ENCODE measurements around the gene PPM1D. TPM values are rescaled to one million over a fixed set of nuclear protein-coding genes. Genes with fewer than 3 reads are reported as not detected.
A peak's percentile ranks its signal among the peaks of the same experiment; 100 is the strongest.

Gene PPM1D
- total and polyA plus RNA-seq, 4 donors = 13.4 to 15.8 (median 15.0) TPM

DNA sequence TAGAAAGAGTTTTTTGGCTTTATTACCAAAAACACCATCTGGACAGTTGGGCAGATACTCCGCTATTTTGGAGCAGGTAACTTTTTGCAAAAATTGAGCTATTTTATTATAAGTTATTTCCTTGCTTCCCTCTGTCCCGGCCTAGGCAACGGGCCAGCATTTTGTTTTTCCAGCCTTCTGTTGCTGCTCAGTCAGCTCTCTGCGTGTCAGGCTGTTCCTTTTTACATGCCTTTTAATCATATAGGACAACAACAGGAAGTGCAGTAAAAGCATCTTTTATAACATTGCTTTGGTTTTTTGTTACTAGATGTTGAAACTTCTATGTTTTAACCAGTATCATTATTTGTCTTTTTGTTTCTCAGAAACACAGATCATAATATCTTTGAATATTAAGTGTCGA is 30.4 kb downstream of the PPM1D start:
- DNase-seq (ENCODE audit: low read depth in 4 of 6, low spot score in 6 of 6) = peak in 1 of 6 donors; percentile 74
- no peaks in the 10 kb centered on the region for H3K4me1 ChIP-seq (ENCODE audit: control insufficient read depth, insufficient read depth, low read length)
- no peaks in the 10 kb centered on the region for H3K27me3 ChIP-seq (ENCODE audit: control insufficient read depth, insufficient read depth, low read length)
- H3K9me3 ChIP-seq (ENCODE audit: control insufficient read depth, insufficient read depth, low read length) = no peaks in the 10 kb centered on the region
- no peak overlapping the region for H3K27ac ChIP-seq (ENCODE audit: low read depth, low read length)
- WGBS (ENCODE audit: insufficient coverage) = no CpG with 5 or more reads among the region's 5 CpGs
- peaks cover 15% of the 10 kb centered on the region for H3K36me3 ChIP-seq (ENCODE audit: control insufficient read depth, insufficient read depth, low read length)
- H3K4me3 ChIP-seq (ENCODE audit: low read depth, low read length) = no peak overlapping the region

- H3K27ac ChIP-seq (ENCODE audit: low read depth, low read length) = no peak overlapping the region
- 92% methylated on average over 5 of the region's 6 CpGs for WGBS (ENCODE audit: insufficient coverage)
These were observed 31.1 kb downstream of the PPM1D start for GRCh38 chr17:60631119-60631518.

GRCh38 chr17:60637683-60638082 is 37.7 kb downstream of the PPM1D start:
- 90% methylated on average over 2 of the region's 2 CpGs for WGBS (ENCODE audit: insufficient coverage)
- Histone ChIP-seq H3K4me1 (ENCODE audit: control insufficient read depth, insufficient read depth, low read length) (no peaks in the 10 kb centered on the region), H3K36me3 (ENCODE audit: control insufficient read depth, insufficient read depth, low read length) (peaks cover 15% of the 10 kb centered on the region), H3K27ac (ENCODE audit: low read depth, low read length) (no peak overlapping the region), H3K9me3 (ENCODE audit: control insufficient read depth, insufficient read depth, low read length) (no peaks in the 10 kb centered on the region), H3K4me3 (ENCODE audit: low read depth, low read length) (no peak overlapping the region), H3K27me3 (ENCODE audit: control insufficient read depth, insufficient read depth, low read length) (no peaks in the 10 kb centered on the region)
- no peak for DNase-seq (ENCODE audit: low read depth in 4 of 6, low spot score in 6 of 6)

More at GRCh38 chr17:60631119-60631518, 31.1 kb downstream of the PPM1D start:
- no peak for DNase-seq (ENCODE audit: low read depth in 4 of 6, low spot score in 6 of 6)
- no peaks in the 10 kb centered on the region for H3K4me1 ChIP-seq (ENCODE audit: control insufficient read depth, insufficient read depth, low read length)
- H3K27me3 ChIP-seq (ENCODE audit: control insufficient read depth, insufficient read depth, low read length) = no peaks in the 10 kb centered on the region
- H3K9me3 ChIP-seq (ENCODE audit: control insufficient read depth, insufficient read depth, low read length) = no peaks in the 10 kb centered on the region
- no peak overlapping the region for H3K4me3 ChIP-seq (ENCODE audit: low read depth, low read length)
- H3K36me3 ChIP-seq (ENCODE audit: control insufficient read depth, insufficient read depth, low read length) = peaks cover 16% of the 10 kb centered on the region

DNA sequence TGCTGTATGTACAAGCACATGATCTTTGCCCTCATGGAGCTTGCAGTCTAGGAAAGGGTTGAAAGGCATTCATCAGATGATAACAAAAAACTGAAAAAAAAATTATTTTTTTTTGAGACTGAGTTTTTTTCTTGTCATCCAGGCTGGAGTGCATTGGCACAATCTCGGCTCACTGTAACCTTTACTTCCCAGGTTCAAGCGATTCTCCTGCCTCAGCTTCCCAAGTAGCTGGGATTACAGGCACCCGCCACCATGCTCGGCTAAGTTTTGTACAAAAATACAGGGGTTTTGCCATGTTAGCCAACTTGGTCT is 39.0 kb downstream of the PPM1D start:
- Histone ChIP-seq H3K4me3 (ENCODE audit: low read depth, low read length) (no peak overlapping the region), H3K27me3 (ENCODE audit: control insufficient read depth, insufficient read depth, low read length) (no peaks in the 10 kb centered on the region), H3K36me3 (ENCODE audit: control insufficient read depth, insufficient read depth, low read length) (peaks cover 15% of the 10 kb centered on the region), H3K9me3 (ENCODE audit: control insufficient read depth, insufficient read depth, low read length) (no peaks in the 10 kb centered on the region), H3K4me1 (ENCODE audit: control insufficient read depth, insufficient read depth, low read length) (no peaks in the 10 kb centered on the region), H3K27ac (ENCODE audit: low read depth, low read length) (no peak overlapping the region)
- 70% methylated on average over 2 of the region's 4 CpGs for WGBS (ENCODE audit: insufficient coverage)
- no peak for DNase-seq (ENCODE audit: low read depth in 4 of 6, low spot score in 6 of 6)

GRCh38 chr17:60640503-60640902 is 40.5 kb downstream of the PPM1D start:
- no CpG with 5 or more reads among the region's 2 CpGs for WGBS (ENCODE audit: insufficient coverage)
- H3K27ac ChIP-seq (ENCODE audit: low read depth, low read length) = no peak overlapping the region
- no peaks in the 10 kb centered on the region for H3K9me3 ChIP-seq (ENCODE audit: control insufficient read depth, insufficient read depth, low read length)
- H3K27me3 ChIP-seq (ENCODE audit: control insufficient read depth, insufficient read depth, low read length) = no peaks in the 10 kb centered on the region
- no peaks in the 10 kb centered on the region for H3K4me1 ChIP-seq (ENCODE audit: control insufficient read depth, insufficient read depth, low read length)
- no peak overlapping the region for H3K4me3 ChIP-seq (ENCODE audit: low read depth, low read length)
- H3K36me3 ChIP-seq (ENCODE audit: control insufficient read depth, insufficient read depth, low read length) = peaks cover 8% of the 10 kb centered on the region
- DNase-seq (ENCODE audit: low read depth in 4 of 6, low spot score in 6 of 6) = peak in 2 of 6 donors; percentile 17 to 49

DNA sequence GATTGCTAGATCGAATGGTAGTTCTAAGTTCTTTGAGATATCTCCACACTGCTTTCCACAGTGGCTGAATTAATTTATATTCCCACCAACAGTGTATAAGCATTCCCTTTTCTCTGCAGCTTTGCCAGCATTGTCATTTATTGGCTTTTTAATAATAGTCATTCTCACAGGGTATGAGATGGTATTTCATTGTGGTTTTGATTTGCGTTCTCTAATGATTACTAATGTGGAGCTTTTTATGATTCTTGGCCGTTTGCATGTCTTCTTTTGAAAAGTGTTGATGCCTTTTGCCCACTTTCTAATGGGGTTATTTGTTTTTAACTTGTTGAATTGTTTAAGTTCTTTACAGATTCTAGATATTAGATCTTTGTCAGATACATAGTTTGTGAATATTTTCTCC is 41.1 kb downstream of the PPM1D start:
- no peak overlapping the region for H3K4me3 ChIP-seq (ENCODE audit: low read depth, low read length)
- no peaks in the 10 kb centered on the region for H3K9me3 ChIP-seq (ENCODE audit: control insufficient read depth, insufficient read depth, low read length)
- peaks cover 8% of the 10 kb centered on the region for H3K36me3 ChIP-seq (ENCODE audit: control insufficient read depth, insufficient read depth, low read length)
- H3K27ac ChIP-seq (ENCODE audit: low read depth, low read length) = no peak overlapping the region
- no peaks in the 10 kb centered on the region for H3K27me3 ChIP-seq (ENCODE audit: control insufficient read depth, insufficient read depth, low read length)
- H3K4me1 ChIP-seq (ENCODE audit: control insufficient read depth, insufficient read depth, low read length) = no peaks in the 10 kb centered on the region
- 86% methylated on average over 2 of the region's 3 CpGs for WGBS (ENCODE audit: insufficient coverage)
- no peak for DNase-seq (ENCODE audit: low read depth in 4 of 6, low spot score in 6 of 6)

DNA sequence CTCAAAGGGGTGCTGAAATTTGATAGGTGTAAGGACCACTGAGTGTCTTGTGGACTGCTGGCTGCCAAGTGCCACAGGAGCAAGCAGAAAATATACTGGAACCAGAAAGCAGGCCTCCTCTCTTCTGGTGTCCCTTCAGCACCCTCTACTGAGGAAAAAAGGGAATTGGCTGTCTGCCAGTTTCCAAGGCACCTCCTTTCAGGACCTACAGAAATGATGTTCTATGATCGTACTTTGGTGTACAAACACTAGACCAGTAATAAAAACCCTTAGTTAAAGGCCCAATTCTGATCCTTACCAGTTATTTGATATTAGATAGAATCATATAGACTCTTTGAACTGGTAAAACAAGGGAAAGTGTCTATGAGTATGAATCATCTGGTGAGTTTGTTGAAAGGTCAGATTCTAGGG is 41.8 kb downstream of the PPM1D start:
- Histone ChIP-seq H3K4me3 (ENCODE audit: low read depth, low read length) (no peak overlapping the region), H3K4me1 (ENCODE audit: control insufficient read depth, insufficient read depth, low read length) (no peaks in the 10 kb centered on the region), H3K9me3 (ENCODE audit: control insufficient read depth, insufficient read depth, low read length) (no peaks in the 10 kb centered on the region), H3K27ac (ENCODE audit: low read depth, low read length) (no peak overlapping the region), H3K27me3 (ENCODE audit: control insufficient read depth, insufficient read depth, low read length) (no peaks in the 10 kb centered on the region), H3K36me3 (ENCODE audit: control insufficient read depth, insufficient read depth, low read length) (peaks cover 5% of the 10 kb centered on the region)
- peak; percentile 29 to 87 (median 56) for DNase-seq (ENCODE audit: low read depth in 4 of 6, low spot score in 6 of 6)
- WGBS (ENCODE audit: insufficient coverage) = no CpG with 5 or more reads among the region's 1 CpG

DNA sequence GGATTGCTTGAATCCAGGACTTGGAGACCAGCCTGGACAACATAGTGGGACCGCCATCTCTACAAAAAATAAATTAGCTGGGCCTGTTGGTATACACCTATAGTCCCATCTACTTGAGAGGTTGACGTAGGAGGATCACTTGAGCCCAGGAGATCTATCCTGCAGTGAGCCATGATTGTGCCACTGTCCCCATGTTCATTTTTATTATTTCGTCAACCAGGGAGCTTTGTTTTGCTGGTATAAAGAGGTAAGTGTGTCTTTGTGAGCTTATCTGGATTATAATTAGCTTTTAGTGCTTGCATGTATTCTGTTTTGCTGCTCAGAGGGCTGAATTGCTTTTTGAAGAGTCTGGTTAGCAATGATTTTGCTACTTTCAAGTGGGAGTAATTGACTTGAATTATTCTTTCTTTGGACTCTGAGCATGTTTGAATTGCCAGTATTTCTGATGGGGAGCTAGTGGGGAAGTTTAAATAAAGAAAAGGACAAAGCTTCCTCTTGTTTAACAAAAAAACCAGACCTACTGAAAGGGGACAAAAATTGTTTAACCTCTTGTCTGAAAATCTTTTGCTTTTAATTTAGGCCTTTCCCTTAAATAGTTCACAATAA is 46.0 kb downstream of the PPM1D start:
- DNase-seq (ENCODE audit: low read depth in 4 of 6, low spot score in 6 of 6) = peak in 1 of 6 donors; percentile 22
- Histone ChIP-seq H3K4me1 (ENCODE audit: control insufficient read depth, insufficient read depth, low read length) (no peaks in the 10 kb centered on the region), H3K9me3 (ENCODE audit: control insufficient read depth, insufficient read depth, low read length) (no peaks in the 10 kb centered on the region), H3K27me3 (ENCODE audit: control insufficient read depth, insufficient read depth, low read length) (no peaks in the 10 kb centered on the region), H3K4me3 (ENCODE audit: low read depth, low read length) (no peak overlapping the region), H3K36me3 (ENCODE audit: control insufficient read depth, insufficient read depth, low read length) (peaks cover 11% of the 10 kb centered on the region), H3K27ac (ENCODE audit: low read depth, low read length) (peak overlapping the region; percentile 21)
- WGBS (ENCODE audit: insufficient coverage) = 13% methylated on average over 1 of the region's 3 CpGs

GRCh38 chr17:60646701-60647100 is 46.7 kb downstream of the PPM1D start:
- peaks cover 11% of the 10 kb centered on the region for H3K36me3 ChIP-seq (ENCODE audit: control insufficient read depth, insufficient read depth, low read length)
- H3K9me3 ChIP-seq (ENCODE audit: control insufficient read depth, insufficient read depth, low read length) = no peaks in the 10 kb centered on the region
- H3K4me1 ChIP-seq (ENCODE audit: control insufficient read depth, insufficient read depth, low read length) = no peaks in the 10 kb centered on the region
- no peaks in the 10 kb centered on the region for H3K27me3 ChIP-seq (ENCODE audit: control insufficient read depth, insufficient read depth, low read length)
- no CpG with 5 or more reads among the region's 3 CpGs for WGBS (ENCODE audit: insufficient coverage)
- H3K27ac ChIP-seq (ENCODE audit: low read depth, low read length) = no peak overlapping the region
- DNase-seq (ENCODE audit: low read depth in 4 of 6, low spot score in 6 of 6) = no peak
- H3K4me3 ChIP-seq (ENCODE audit: low read depth, low read length) = no peak overlapping the region

GRCh38 chr17:60647705-60648104 is 47.7 kb downstream of the PPM1D start:
- WGBS (ENCODE audit: insufficient coverage) = no CpG with 5 or more reads among the region's 1 CpG
- H3K4me3 ChIP-seq (ENCODE audit: low read depth, low read length) = no peak overlapping the region
- DNase-seq (ENCODE audit: low read depth in 4 of 6, low spot score in 6 of 6) = no peak
- no peak overlapping the region for H3K27ac ChIP-seq (ENCODE audit: low read depth, low read length)
- H3K27me3 ChIP-seq (ENCODE audit: control insufficient read depth, insufficient read depth, low read length) = no peaks in the 10 kb centered on the region
- peaks cover 11% of the 10 kb centered on the region for H3K36me3 ChIP-seq (ENCODE audit: control insufficient read depth, insufficient read depth, low read length)
- no peaks in the 10 kb centered on the region for H3K9me3 ChIP-seq (ENCODE audit: control insufficient read depth, insufficient read depth, low read length)
- no peaks in the 10 kb centered on the region for H3K4me1 ChIP-seq (ENCODE audit: control insufficient read depth, insufficient read depth, low read length)
